GM23338 (cell line): Measurements from ENCODE around the gene PLA2G7.

Experiments
- CREB1 ChIP-seq: fragments of 250-450 bp; sonication (Bioruptor Pico); IDR thresholded peaks from 2 replicates; pipeline ENCODE4 v1.5.0; 2020; ENCODE audit warnings: low read depth, mild to moderate bottlenecking, moderate library complexity
- CTCF ChIP-seq, 2 experiments: fragments of 200-600 bp in 1 of 2; sonication (generic) in 1 of 2; conservative IDR thresholded peaks; 2 replicates each; pipeline versions ENCODE4 v1.5.1 to v1.6.1; 2016 to 2017; ENCODE audit warnings: antibody characterized with exemption in 2 of 2, low read depth in 2 of 2, mild to moderate bottlenecking in 2 of 2, moderate library complexity in 1 of 2
- ETS1 ChIP-seq: IDR thresholded peaks from 2 replicates; pipeline ENCODE4 v1.6.1; 2016; ENCODE audit warnings: antibody characterized with exemption
- EZH2 ChIP-seq: fragments of 200-600 bp; sonication (generic); IDR thresholded peaks from one replicate; pipeline ENCODE4 v1.8.0; 2017; ENCODE audit warnings: antibody characterized with exemption, mild to moderate bottlenecking, low read depth; ENCODE audit not compliant: unreplicated experiment
- EZH2phosphoT487 ChIP-seq: fragments of 200-600 bp; sonication (generic); IDR thresholded peaks from one replicate; pipeline ENCODE4 v1.8.1; 2018; ENCODE audit warnings: antibody characterized with exemption; ENCODE audit not compliant: unreplicated experiment
- JUNB ChIP-seq: IDR thresholded peaks from one replicate; pipeline ENCODE4 v1.6.1; 2016; ENCODE audit warnings: antibody characterized with exemption; ENCODE audit not compliant: unreplicated experiment
- NANOG ChIP-seq: IDR thresholded peaks from 2 replicates; pipeline ENCODE4 v1.6.1; 2016; ENCODE audit warnings: antibody characterized with exemption, borderline replicate concordance
- POLR2AphosphoS5 ChIP-seq: IDR thresholded peaks from 2 replicates; pipeline ENCODE4 v1.6.1; 2016; ENCODE audit warnings: antibody characterized with exemption, low read depth
- REST ChIP-seq: IDR thresholded peaks from one replicate; pipeline ENCODE4 v1.6.1; 2018; ENCODE audit warnings: antibody characterized with exemption; ENCODE audit not compliant: unreplicated experiment
- STAT1 ChIP-seq: IDR thresholded peaks from one replicate; pipeline ENCODE4 v1.6.1; 2016; ENCODE audit warnings: antibody characterized with exemption; ENCODE audit not compliant: unreplicated experiment
- ZNF114 ChIP-seq: fragments of 250-450 bp; sonication (Bioruptor Pico); IDR thresholded peaks from 2 replicates; pipeline ENCODE4 v1.5.0; 2020; ENCODE audit warnings: mild to moderate bottlenecking, moderate library complexity
- ZNF331 ChIP-seq: fragments of 250-450 bp; sonication (Bioruptor Pico); IDR thresholded peaks from 2 replicates; pipeline ENCODE4 v1.5.0; 2020; ENCODE audit warnings: low read depth, mild to moderate bottlenecking, moderate library complexity

- no peak for TF ChIP-seq NANOG
- TF ChIP-seq REST: no peak
- TF ChIP-seq CTCF (conservative IDR thresholded peaks at IDR 0.05; ENCODE audit: low read depth in 2 of 2): no peak
- TF ChIP-seq POLR2AphosphoS5: no peak
- TF ChIP-seq EZH2: no peak
- TF ChIP-seq CREB1 (CRISPR knock-in tag): no peak
- TF ChIP-seq JUNB: no peak
- TF ChIP-seq STAT1: no peak
- no peak for TF ChIP-seq EZH2phosphoT487
- no peak for TF ChIP-seq ZNF331
- no peak for TF ChIP-seq ETS1
- peak; percentile 23; the same call in 1 of the 2 replicates for TF ChIP-seq ZNF114 (CRISPR knock-in tag)
Observed at GRCh38 chr6:46749731-46750130, 14.6 kb upstream of the PLA2G7 start.
